IPS DF 6.9 (cell line): Measurements from ENCODE around the gene DCAF11.

Experiments used
- DNase-seq: peaks from one replicate; pipeline ENCODE4 v3.0.0-alpha.2; 2013; ENCODE audit warnings: low read depth, low spot score
- H3K27ac ChIP-seq: one replicate; pipeline ENCODE4 v1.5.1; 2013; ENCODE audit warnings: low read length, control low read depth
- H3K27me3 ChIP-seq: 2 replicates; pipeline ENCODE4 v1.6.1; 2013; ENCODE audit warnings: mild to moderate bottlenecking, low read length; ENCODE audit not compliant: control insufficient read depth, insufficient read depth
- H3K36me3 ChIP-seq: 2 replicates; pipeline ENCODE4 v1.6.1; 2013; ENCODE audit warnings: low read length; ENCODE audit not compliant: control insufficient read depth, insufficient read depth
- H3K4me1 ChIP-seq: 2 replicates; pipeline ENCODE4 v1.6.1; 2013; ENCODE audit warnings: low read length; ENCODE audit not compliant: control insufficient read depth, insufficient read depth
- H3K4me3 ChIP-seq: 2 replicates; pipeline ENCODE4 v1.5.1; 2013; ENCODE audit warnings: mild to moderate bottlenecking, low read length
- H3K9me3 ChIP-seq: 2 replicates; pipeline ENCODE4 v1.6.1; 2013; ENCODE audit warnings: low read length, inconsistent platforms; ENCODE audit not compliant: control insufficient read depth, insufficient read depth
- WGBS: extraction: QIAGEN DNeasy Blood & Tissue Kit; methylation state at CpG from one replicate; pipeline ENCODE4 v1.1.7; 2013; ENCODE audit warnings: mixed read lengths, missing lambda C conversion rate; ENCODE audit not compliant: insufficient read length, insufficient coverage; 5-methylcytosine and 5-hydroxymethylcytosine counted together

The DCAF11 gene

GRCh38 chr14:24071836-24072430 lies 42.6 kb upstream of the DCAF11 start:
- Histone ChIP-seq H3K4me3 (no peak overlapping the region), H3K27me3 (no peaks in the 10 kb centered on the region), H3K36me3 (no peaks in the 10 kb centered on the region), H3K9me3 (no peaks in the 10 kb centered on the region), H3K27ac (no peak overlapping the region), H3K4me1 (no peaks in the 10 kb centered on the region)
- DNase-seq: no peak
- no CpG with 5 or more reads among the region's 12 CpGs for WGBS

DNA sequence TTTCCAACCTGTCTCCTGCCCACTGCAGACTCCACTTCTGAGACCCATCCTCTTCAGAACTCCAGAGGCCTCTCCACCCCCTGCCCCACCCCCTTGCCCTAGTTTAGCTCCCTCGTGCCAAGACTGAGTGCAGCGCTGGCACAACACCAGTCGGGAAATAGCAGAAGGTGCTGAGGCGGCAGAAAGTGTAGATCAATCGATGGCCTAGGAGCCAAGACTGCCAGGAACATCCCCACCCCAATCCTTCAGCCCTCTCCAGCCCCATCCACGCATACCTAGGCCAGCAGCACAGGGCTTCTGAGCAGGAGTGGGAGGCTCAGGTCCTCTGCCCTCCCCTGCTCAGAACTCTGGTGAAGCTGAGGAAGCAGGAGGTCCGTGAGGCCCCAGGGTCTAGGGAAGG lies 42.1 kb upstream of the DCAF11 start:
- Histone ChIP-seq H3K4me3 (no peak overlapping the region), H3K9me3 (no peaks in the 10 kb centered on the region), H3K36me3 (no peaks in the 10 kb centered on the region), H3K4me1 (no peaks in the 10 kb centered on the region), H3K27me3 (no peaks in the 10 kb centered on the region), H3K27ac (no peak overlapping the region)
- no CpG with 5 or more reads among the region's 7 CpGs for WGBS
- DNase-seq: no peak

DNA sequence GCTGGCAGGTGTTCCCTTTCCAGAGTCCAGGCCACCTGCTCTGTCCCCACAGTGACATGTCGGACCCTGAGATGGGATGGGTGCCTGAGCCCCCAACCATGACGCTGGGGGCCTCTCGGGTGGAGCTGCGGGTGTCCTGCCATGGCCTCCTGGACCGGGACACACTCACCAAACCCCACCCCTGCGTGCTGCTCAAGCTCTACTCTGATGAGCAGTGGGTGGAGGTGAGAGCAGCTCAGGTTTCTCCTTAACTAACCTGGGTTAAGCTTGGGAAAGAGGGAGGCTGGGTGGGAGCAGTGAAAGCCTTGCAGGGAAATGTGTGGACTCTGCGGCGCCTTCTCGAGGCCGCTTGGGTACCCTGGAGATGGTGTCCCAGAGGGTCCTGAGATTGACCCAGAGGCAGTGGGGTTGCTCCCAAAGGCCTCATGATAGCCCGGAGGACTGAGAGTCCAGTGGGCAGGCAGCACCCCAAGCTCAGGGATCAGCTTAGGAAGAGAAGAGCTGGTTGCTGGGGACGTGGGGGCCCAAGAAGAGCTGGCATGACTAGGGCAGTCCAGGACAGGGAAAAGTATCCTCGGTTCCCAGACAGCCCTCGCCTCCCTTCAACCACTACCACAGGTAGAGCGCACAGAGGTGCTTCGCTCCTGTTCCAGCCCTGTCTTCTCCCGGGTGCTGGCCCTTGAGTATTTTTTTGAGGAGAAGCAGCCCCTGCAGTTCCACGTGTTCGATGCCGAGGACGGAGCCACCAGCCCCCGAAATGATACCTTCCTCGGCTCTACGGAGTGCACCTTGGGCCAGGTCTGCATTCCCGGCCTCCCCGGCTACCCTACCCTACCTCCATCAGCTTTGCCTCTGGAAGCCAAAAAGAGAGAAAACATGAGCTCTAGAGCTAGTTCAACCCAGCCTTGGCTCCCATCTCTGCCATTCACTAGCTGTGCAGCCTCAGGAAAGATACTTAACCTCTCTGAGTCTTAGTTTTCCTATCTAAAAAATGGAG lies 41.4 kb upstream of the DCAF11 start:
- no CpG with 5 or more reads among the region's 26 CpGs for WGBS
- H3K9me3 ChIP-seq: no peaks in the 10 kb centered on the region
- no peaks in the 10 kb centered on the region for H3K36me3 ChIP-seq
- no peak overlapping the region for H3K4me3 ChIP-seq
- no peak overlapping the region for H3K27ac ChIP-seq
- no peaks in the 10 kb centered on the region for H3K4me1 ChIP-seq
- no peak for DNase-seq
- no peaks in the 10 kb centered on the region for H3K27me3 ChIP-seq

DNA sequence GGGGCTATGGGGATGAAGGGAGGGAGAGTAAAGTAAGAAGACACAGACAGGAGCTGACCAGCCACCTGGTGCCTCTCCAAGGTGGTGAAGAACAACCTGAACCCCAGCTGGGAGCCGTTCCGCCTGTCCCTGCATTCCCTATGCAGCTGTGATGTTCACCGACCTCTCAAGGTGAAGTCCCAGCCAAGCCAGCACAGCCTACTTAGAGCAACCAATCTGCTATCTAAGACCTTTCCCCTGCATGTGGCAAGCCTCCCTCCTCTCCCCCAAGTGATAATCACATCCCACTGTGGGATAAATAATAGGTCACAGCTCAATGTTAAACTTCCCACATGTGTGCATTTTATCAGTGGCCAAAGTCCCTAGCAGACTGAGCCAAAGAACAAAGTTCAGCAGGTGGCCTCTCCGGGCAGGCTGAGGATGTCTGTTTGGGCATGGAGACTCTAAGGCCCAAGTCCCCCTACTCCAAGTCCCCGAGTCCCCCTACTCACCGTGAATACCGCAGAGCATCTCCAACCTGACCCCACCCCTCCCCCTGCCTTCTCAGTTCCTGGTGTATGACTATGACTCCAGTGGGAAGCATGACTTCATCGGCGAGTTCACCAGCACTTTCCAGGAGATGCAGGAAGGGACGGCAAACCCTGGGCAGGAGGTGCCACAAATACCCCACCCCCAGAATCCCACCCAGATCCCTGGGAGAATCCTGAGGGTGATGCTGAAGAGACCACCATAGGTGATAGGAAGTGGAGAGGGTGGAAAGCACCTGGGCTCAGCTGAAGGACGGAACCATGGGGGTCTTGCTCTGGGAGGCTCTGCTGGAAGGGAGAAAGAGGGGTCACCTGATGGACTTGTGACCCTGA lies 39.7 kb upstream of the DCAF11 start:
- no peak overlapping the region for H3K4me3 ChIP-seq
- H3K4me1 ChIP-seq: no peaks in the 10 kb centered on the region
- DNase-seq: no peak
- no peaks in the 10 kb centered on the region for H3K27me3 ChIP-seq
- H3K27ac ChIP-seq: no peak overlapping the region
- H3K36me3 ChIP-seq: no peaks in the 10 kb centered on the region
- no CpG with 5 or more reads among the region's 11 CpGs for WGBS
- H3K9me3 ChIP-seq: no peaks in the 10 kb centered on the region

DNA sequence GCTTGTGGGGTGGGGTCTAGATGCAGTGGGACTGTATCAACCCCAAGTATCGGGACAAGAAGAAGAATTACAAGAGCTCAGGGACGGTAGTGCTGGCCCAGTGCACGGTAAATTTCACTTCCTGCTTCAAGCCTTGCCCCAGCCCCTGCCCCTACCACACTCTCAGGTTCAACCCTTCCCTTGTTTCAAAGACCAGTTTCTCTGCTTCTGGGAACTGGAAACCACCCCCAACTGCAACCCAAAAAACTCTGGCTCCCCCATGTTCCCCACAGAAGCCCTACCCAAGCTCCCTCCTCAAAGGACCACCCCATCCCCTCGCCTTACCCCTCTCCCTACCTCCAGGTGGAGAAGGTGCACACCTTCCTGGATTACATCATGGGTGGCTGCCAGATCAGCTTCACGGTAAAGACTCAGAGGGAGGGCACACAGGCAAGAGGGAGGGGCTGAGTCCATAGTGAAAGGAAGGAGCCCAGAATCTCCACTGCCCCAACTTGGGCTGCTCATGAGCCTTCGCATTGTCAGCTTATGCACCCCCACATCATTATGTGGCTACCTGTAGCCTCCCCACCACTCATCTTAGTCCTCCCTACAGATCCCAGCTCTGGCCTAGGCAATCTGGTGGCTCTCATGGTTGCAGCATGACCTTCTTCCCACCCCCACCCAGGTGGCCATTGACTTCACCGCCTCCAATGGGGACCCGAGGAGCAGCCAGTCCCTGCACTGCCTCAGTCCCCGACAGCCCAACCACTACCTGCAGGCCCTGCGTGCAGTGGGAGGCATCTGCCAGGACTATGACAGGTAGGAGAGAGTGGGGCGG lies 38.9 kb upstream of the DCAF11 start:
- H3K4me3 ChIP-seq: no peak overlapping the region

DNA sequence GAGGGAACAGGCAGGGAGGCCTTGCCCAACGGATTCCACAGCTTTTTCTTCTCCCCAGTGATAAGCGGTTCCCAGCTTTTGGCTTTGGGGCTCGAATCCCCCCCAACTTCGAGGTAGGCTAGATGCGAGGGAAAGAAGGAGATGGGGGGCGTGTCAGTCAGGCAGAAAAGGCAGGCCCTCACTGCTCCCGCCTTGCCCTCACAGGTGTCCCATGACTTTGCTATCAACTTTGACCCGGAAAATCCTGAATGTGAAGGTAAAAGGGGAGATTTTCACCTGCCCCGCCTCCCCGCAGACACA lies 38.3 kb upstream of the DCAF11 start:
- Histone ChIP-seq H3K4me1 (peaks cover 5% of the 10 kb centered on the region; the same call in 1 of the 2 replicates), H3K9me3 (no peaks in the 10 kb centered on the region), H3K4me3 (no peak overlapping the region), H3K27me3 (no peaks in the 10 kb centered on the region), H3K36me3 (no peaks in the 10 kb centered on the region), H3K27ac (no peak overlapping the region)
- no CpG with 5 or more reads among the region's 10 CpGs for WGBS
- no peak for DNase-seq

More for the DNA sequence above, 38.9 kb upstream of the DCAF11 start:
- WGBS: no CpG with 5 or more reads among the region's 11 CpGs
- no peaks in the 10 kb centered on the region for H3K9me3 ChIP-seq
- H3K27ac ChIP-seq: no peak overlapping the region
- no peak for DNase-seq
- H3K27me3 ChIP-seq: no peaks in the 10 kb centered on the region
- peaks cover 5% of the 10 kb centered on the region; the same call in 1 of the 2 replicates for H3K4me1 ChIP-seq
- no peaks in the 10 kb centered on the region for H3K36me3 ChIP-seq

DNA sequence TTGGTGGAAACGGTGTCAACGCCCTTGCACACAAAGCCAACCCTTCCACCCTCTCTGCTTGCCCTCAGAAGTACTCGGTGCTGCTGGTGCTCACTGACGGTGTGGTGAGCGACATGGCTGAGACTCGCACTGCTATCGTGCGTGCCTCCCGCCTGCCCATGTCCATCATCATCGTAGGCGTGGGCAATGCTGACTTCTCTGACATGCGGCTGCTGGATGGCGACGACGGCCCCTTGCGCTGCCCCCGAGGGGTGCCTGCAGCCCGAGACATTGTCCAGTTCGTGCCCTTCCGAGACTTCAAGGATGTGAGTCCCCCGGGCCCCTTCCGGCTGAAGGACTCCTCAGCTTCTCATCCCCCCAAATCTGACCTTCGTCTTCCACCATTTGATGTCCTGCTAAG lies 37.5 kb upstream of the DCAF11 start:
- H3K4me3 ChIP-seq: no peak overlapping the region
- H3K9me3 ChIP-seq: no peaks in the 10 kb centered on the region
- no peak overlapping the region for H3K27ac ChIP-seq
- no CpG with 5 or more reads among the region's 23 CpGs for WGBS
- H3K27me3 ChIP-seq: no peaks in the 10 kb centered on the region
- no peaks in the 10 kb centered on the region for H3K36me3 ChIP-seq
- no peak for DNase-seq
- H3K4me1 ChIP-seq: peaks cover 7% of the 10 kb centered on the region; the same call in 1 of the 2 replicates

- Histone ChIP-seq H3K9me3 (no peaks in the 10 kb centered on the region), H3K4me3 (no peak overlapping the region), H3K27me3 (no peaks in the 10 kb centered on the region), H3K27ac (no peak overlapping the region), H3K36me3 (no peaks in the 10 kb centered on the region), H3K4me1 (peaks cover 7% of the 10 kb centered on the region; the same call in 1 of the 2 replicates)
- no CpG with 5 or more reads among the region's 3 CpGs for WGBS
- no peak for DNase-seq
Measured at GRCh38 chr14:24078146-24078545, 36.4 kb upstream of the DCAF11 start.

GRCh38 chr14:24079491-24080141 lies 35.0 kb upstream of the DCAF11 start:
- H3K4me1 ChIP-seq: peaks cover 7% of the 10 kb centered on the region; the same call in 1 of the 2 replicates
- no peak for DNase-seq
- no peaks in the 10 kb centered on the region for H3K9me3 ChIP-seq
- H3K27ac ChIP-seq: no peak overlapping the region
- H3K27me3 ChIP-seq: no peaks in the 10 kb centered on the region
- WGBS: no CpG with 5 or more reads among the region's 9 CpGs
- H3K36me3 ChIP-seq: no peaks in the 10 kb centered on the region
- no peak overlapping the region for H3K4me3 ChIP-seq
